ENCODE data around the gene LASP1. TPM values are rescaled to one million over a fixed set of nuclear protein-coding genes. Genes with fewer than 3 reads are reported as not detected.
"Not testable (repeated sequence)": the region's sequence is repeated elsewhere in the genome, so short reads cannot be mapped to it uniquely, and the experiment has no call there.

Gene LASP1
- total and polyA plus RNA-seq, 3 donors from 2014 or later: 58.2 to 83.2 (median 60.3) TPM

GRCh38 chr17:38921756-38922411 lies 52.0 kb downstream of the LASP1 start:
- peak; percentile 13 for DNase-seq
- TF ChIP-seq, protein P1, sequence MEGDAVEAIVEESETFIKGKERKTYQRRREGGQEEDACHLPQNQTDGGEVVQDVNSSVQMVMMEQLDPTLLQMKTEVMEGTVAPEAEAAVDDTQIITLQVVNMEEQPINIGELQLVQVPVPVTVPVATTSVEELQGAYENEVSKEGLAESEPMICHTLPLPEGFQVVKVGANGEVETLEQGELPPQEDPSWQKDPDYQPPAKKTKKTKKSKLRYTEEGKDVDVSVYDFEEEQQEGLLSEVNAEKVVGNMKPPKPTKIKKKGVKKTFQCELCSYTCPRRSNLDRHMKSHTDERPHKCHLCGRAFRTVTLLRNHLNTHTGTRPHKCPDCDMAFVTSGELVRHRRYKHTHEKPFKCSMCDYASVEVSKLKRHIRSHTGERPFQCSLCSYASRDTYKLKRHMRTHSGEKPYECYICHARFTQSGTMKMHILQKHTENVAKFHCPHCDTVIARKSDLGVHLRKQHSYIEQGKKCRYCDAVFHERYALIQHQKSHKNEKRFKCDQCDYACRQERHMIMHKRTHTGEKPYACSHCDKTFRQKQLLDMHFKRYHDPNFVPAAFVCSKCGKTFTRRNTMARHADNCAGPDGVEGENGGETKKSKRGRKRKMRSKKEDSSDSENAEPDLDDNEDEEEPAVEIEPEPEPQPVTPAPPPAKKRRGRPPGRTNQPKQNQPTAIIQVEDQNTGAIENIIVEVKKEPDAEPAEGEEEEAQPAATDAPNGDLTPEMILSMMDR (IDR thresholded peaks at IDR 0.05): no peak
- H3K9me3 ChIP-seq: no peaks in the 10 kb centered on the region
- no peaks in the 10 kb centered on the region for H3K4me1 ChIP-seq
- 83 to 89% methylated on average over 13 of the region's 13 CpGs for WGBS, 2 donors
- no peak overlapping the region for H3K27ac ChIP-seq
- no peaks in the 10 kb centered on the region for H3K27me3 ChIP-seq
- intact Hi-C loops (cut with DNase I; ENCODE audit: low total_unique reads): no loop called here
- no peaks in the 10 kb centered on the region for H3K36me3 ChIP-seq (ENCODE audit: low read depth, missing control alignments)
- H3K4me3 ChIP-seq: no peak overlapping the region

GRCh38 chr17:38922538-38923297 lies 52.9 kb downstream of the LASP1 start:
- Histone ChIP-seq H3K27me3 (no peaks in the 10 kb centered on the region), H3K4me1 (no peaks in the 10 kb centered on the region), H3K36me3 (ENCODE audit: low read depth, missing control alignments) (no peaks in the 10 kb centered on the region), H3K9me3 (no peaks in the 10 kb centered on the region), H3K4me3 (no peak overlapping the region), H3K27ac (no peak overlapping the region)
- DNase-seq: peak; percentile 78
- WGBS, 2 donors: 50 to 65% methylated on average over 6 of the region's 6 CpGs
- TF ChIP-seq, protein P1 (IDR thresholded peaks at IDR 0.05): no peak
- TF ChIP-seq POLR2A (IDR thresholded peaks at IDR 0.05): no peak
- intact Hi-C loops (cut with DNase I; ENCODE audit: low total_unique reads): no loop called here

GRCh38 chr17:38925263-38925995 lies 55.6 kb downstream of the LASP1 start, which contains the start of gene LASP1NB:
LASP1NB (plus strand) TSS chr17:38925614.
- Histone ChIP-seq H3K36me3 (ENCODE audit: low read depth, missing control alignments) (no peaks in the 10 kb centered on the region), H3K4me1 (no peaks in the 10 kb centered on the region), H3K27ac (peak within 1 kb of the TSS in 1 of 2 donors; percentile 66), H3K27me3 (no peaks in the 10 kb centered on the region), H3K9me3 (no peaks in the 10 kb centered on the region), H3K4me3 (no peak within 1 kb of the TSS)
- TF ChIP-seq, protein P1 (IDR thresholded peaks at IDR 0.05): no peak
- no peak for TF ChIP-seq POLR2A (IDR thresholded peaks at IDR 0.05)
- peak; percentile 26 for DNase-seq
- intact Hi-C loops (cut with DNase I; ENCODE audit: low total_unique reads): no loop called here
- 63 to 71% methylated on average over 14 of the region's 14 CpGs for WGBS, 2 donors

- intact Hi-C loops (cut with DNase I; ENCODE audit: low total_unique reads): no loop called here
Observed at GRCh38 chr17:38926293-38927070, 56.6 kb downstream of the LASP1 start.

GRCh38 chr17:38930782-38931181 lies 60.9 kb downstream of the LASP1 start:
- peak overlapping the region in 1 of 2 donors; percentile 18 for H3K4me3 ChIP-seq
- DNase-seq: peak; percentile 6
- H3K27ac ChIP-seq; H3K9me3 ChIP-seq; intact Hi-C loops (cut with DNase I; ENCODE audit: low total_unique reads); H3K27me3 ChIP-seq; H3K4me1 ChIP-seq; H3K36me3 ChIP-seq (ENCODE audit: low read depth, missing control alignments): not testable (repeated sequence)
- 60 to 74% methylated on average over 1 to 12 of the region's 36 CpGs for WGBS, 2 donors

More at GRCh38 chr17:38926293-38927070, 56.6 kb downstream of the LASP1 start:
- Histone ChIP-seq H3K9me3 (no peaks in the 10 kb centered on the region), H3K27ac (peak overlapping the region in 1 of 2 donors; percentile 66), H3K4me1 (no peaks in the 10 kb centered on the region), H3K4me3 (no peak overlapping the region), H3K36me3 (ENCODE audit: low read depth, missing control alignments) (no peaks in the 10 kb centered on the region), H3K27me3 (no peaks in the 10 kb centered on the region)
- WGBS, 2 donors: 56 to 86% methylated on average over 2 of the region's 2 CpGs
- DNase-seq: peak; percentile 12
- TF ChIP-seq, protein P1 (IDR thresholded peaks at IDR 0.05): no peak
- TF ChIP-seq POLR2A (IDR thresholded peaks at IDR 0.05): no peak

DNA sequence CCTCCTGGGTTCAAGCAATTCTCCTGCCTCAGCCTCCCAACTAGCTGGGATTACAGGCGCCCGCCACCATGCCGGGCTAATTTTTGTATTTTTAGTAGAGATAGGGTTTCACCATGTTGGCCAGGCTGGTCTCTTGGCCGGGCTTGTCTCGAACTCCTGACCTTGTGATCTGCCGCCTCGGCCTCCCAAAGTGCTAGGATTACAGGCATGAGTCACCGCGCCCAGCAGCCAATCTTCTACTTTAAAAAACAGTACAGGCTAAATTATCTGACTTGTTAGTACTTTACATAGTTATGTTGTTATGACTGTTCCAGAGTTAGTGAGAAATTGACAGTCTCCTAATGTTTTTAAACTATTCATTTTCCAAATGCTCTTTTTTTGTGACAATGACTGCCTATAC lies 64.1 kb downstream of the LASP1 start:
- intact Hi-C loops (cut with DNase I; ENCODE audit: low total_unique reads); H3K9me3 ChIP-seq; H3K27me3 ChIP-seq; H3K27ac ChIP-seq; H3K4me3 ChIP-seq; DNase-seq; H3K4me1 ChIP-seq; H3K36me3 ChIP-seq (ENCODE audit: low read depth, missing control alignments): not testable (repeated sequence)
- WGBS, 2 donors: 89 to 90% methylated on average over 9 of the region's 9 CpGs
